DND-41 (cell line): Measurements from ENCODE around the gene BRINP2.

ENCODE experiments used
- ATAC-seq: fragments of 200-7000 bp; cut with Tn5 transposase; 3 replicates; pipeline ENCODE4 v1.9.1; 2021; ENCODE audit warnings: low read depth; ENCODE audit not compliant: insufficient read depth
- DNase-seq: peaks from one replicate; pipeline ENCODE4 v3.0.0-alpha.2; 2020
- H2AFZ ChIP-seq: 2 replicates; pipeline ENCODE4 v1.6.0; 2012; ENCODE audit warnings: low read depth, low read length
- H3K27ac ChIP-seq: 2 replicates; pipeline ENCODE4 v1.5.1; 2012; ENCODE audit warnings: low read length, inconsistent platforms
- H3K27me3 ChIP-seq: fragments of 200-600 bp; sonication (generic); 2 replicates; pipeline ENCODE4 v1.6.0; 2012; ENCODE audit warnings: low read length, mild to moderate bottlenecking, inconsistent platforms; ENCODE audit not compliant: insufficient read depth, poor library complexity
- H3K36me3 ChIP-seq: 2 replicates; pipeline ENCODE4 v1.5.1; 2012; ENCODE audit warnings: low read length, inconsistent platforms; ENCODE audit not compliant: insufficient read depth
- H3K4me1 ChIP-seq: 2 replicates; pipeline ENCODE4 v1.5.1; 2012; ENCODE audit warnings: mild to moderate bottlenecking, low read length; ENCODE audit not compliant: insufficient read depth
- H3K4me2 ChIP-seq: 2 replicates; pipeline ENCODE4 v1.6.0; 2012; ENCODE audit warnings: mild to moderate bottlenecking, moderate library complexity, low read length, inconsistent platforms; ENCODE audit not compliant: insufficient read depth
- H3K4me3 ChIP-seq, 2 experiments: fragments of 200-600 bp in 1 of 2; shearing (Covaris generic) in 1 of 2; 2 replicates each; pipeline ENCODE4 v1.5.1; 2012 to 2016; ENCODE audit warnings: inconsistent platforms in 2 of 2, low read length in 2 of 2, mild to moderate bottlenecking in 2 of 2, low read depth in 1 of 2, moderate library complexity in 1 of 2
- H3K79me2 ChIP-seq: 2 replicates; pipeline ENCODE4 v1.6.0; 2012; ENCODE audit warnings: low read length, inconsistent platforms; ENCODE audit not compliant: insufficient read depth
- H3K9ac ChIP-seq: 2 replicates; pipeline ENCODE4 v1.6.0; 2012; ENCODE audit warnings: low read depth, mild to moderate bottlenecking, inconsistent platforms, low read length, moderate library complexity
- H3K9me3 ChIP-seq: 2 replicates; pipeline ENCODE4 v1.5.1; 2012; ENCODE audit warnings: low read length, moderate library complexity, mild to moderate bottlenecking, inconsistent platforms; ENCODE audit not compliant: insufficient read depth, severe bottlenecking
- H4K20me1 ChIP-seq: 2 replicates; pipeline ENCODE4 v1.6.0; 2012; ENCODE audit warnings: low read length; ENCODE audit not compliant: insufficient read depth
- CTCF ChIP-seq: IDR thresholded peaks from 2 replicates; pipeline ENCODE4 v1.5.1; 2012; ENCODE audit warnings: borderline replicate concordance, low read length, moderate library complexity, mild to moderate bottlenecking; ENCODE audit not compliant: poor library complexity, severe bottlenecking; ENCODE audit errors: extremely low read depth
- EZH2 ChIP-seq: IDR thresholded peaks from 3 replicates; pipeline ENCODE4 v1.6.1; 2012; ENCODE audit warnings: borderline replicate concordance, low read depth, mild to moderate bottlenecking, moderate library complexity, low read length, inconsistent platforms; ENCODE audit not compliant: severe bottlenecking

BRINP2 gene

GRCh38 chr1:177185209-177185608 is 14.5 kb downstream of the BRINP2 start:
- no peak overlapping the region for H3K9ac ChIP-seq
- no peak for DNase-seq
- TF ChIP-seq CTCF (peak; percentile 57), EZH2 (no peak)

DNA sequence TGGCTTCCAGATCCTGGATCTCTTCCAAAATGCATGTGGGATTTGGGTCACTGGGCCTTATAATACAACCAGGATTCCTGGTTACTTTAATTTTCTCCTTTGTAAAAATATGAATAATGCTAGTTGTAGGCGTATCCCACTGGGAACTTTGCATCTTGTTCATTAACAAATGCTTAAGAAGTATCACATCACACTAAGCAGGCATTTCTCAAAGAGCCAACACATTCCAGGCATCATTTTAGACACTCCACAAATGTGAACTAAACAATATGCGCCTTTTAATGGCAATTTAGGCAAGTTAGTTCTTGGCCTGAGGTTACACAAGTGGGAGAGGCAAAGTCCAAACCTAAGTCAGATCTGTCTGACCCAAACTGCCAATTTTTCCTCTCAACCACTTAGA is 15.9 kb downstream of the BRINP2 start:
- DNase-seq (no peak), ATAC-seq (no peak)
- TF ChIP-seq EZH2 = no peak
- no peak for TF ChIP-seq CTCF
- no peaks in the 10 kb centered on the region for H4K20me1 ChIP-seq
- no peaks in the 10 kb centered on the region for H3K9me3 ChIP-seq
- no peaks in the 10 kb centered on the region for H3K36me3 ChIP-seq
- H3K4me3 ChIP-seq = no peak overlapping the region
- no peaks in the 10 kb centered on the region for H3K27me3 ChIP-seq
- H3K4me1 ChIP-seq = no peaks in the 10 kb centered on the region
- H3K9ac ChIP-seq = no peak overlapping the region
- no peak overlapping the region for H3K27ac ChIP-seq
- no peak overlapping the region for H2AFZ ChIP-seq
- no peaks in the 10 kb centered on the region for H3K79me2 ChIP-seq
- H3K4me2 ChIP-seq = no peak overlapping the region

More at GRCh38 chr1:177185209-177185608, 14.5 kb downstream of the BRINP2 start:
- Histone ChIP-seq H3K27ac (no peak overlapping the region), H2AFZ (no peak overlapping the region), H4K20me1 (no peaks in the 10 kb centered on the region), H3K4me3 (no peak overlapping the region), H3K27me3 (no peaks in the 10 kb centered on the region), H3K4me2 (no peak overlapping the region), H3K4me1 (no peaks in the 10 kb centered on the region), H3K79me2 (no peaks in the 10 kb centered on the region), H3K36me3 (no peaks in the 10 kb centered on the region), H3K9me3 (no peaks in the 10 kb centered on the region)
- no peak for ATAC-seq

DNA sequence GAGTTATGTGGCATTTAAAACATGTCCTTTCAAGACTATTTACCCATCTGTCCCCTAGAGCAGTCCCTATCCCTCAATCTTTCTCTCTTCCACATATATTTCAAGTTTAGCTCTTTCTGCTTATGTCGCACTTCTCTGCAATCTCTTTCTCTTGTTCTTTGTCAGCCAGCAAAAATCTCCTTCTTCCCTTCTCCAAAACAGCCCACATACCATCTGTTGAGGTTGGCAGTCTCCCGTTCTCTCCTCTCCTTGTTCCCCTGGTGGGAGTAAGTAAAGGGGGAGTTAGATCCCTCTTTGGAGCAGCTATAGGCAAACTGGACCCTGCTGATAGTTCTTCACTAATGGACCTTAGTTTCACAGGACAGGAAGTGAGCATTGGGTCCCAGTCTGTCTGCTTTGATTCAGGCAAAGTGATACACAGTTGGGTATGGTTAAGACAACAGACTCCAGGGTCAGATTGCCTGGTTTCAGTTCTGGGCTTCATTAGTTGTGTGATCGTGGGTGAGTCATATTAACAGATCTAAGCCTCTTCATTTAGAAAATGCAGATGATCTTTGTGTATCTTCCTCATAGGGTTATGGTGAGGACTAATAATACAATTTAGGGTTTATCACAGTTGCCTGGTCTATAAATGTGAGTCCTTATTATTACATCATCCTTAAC is 19.7 kb downstream of the BRINP2 start:
- Histone ChIP-seq H4K20me1 (no peaks in the 10 kb centered on the region), H3K4me1 (no peaks in the 10 kb centered on the region), H3K27ac (no peak overlapping the region), H3K27me3 (no peaks in the 10 kb centered on the region), H3K9ac (no peak overlapping the region), H3K36me3 (no peaks in the 10 kb centered on the region), H3K4me3 (no peak overlapping the region), H3K79me2 (no peaks in the 10 kb centered on the region), H3K9me3 (no peaks in the 10 kb centered on the region), H3K4me2 (no peak overlapping the region), H2AFZ (no peak overlapping the region)
- no peak for ATAC-seq
- TF ChIP-seq EZH2 (no peak), CTCF (no peak)
- no peak for DNase-seq

GRCh38 chr1:177198243-177198642 is 27.5 kb downstream of the BRINP2 start:
- no peak for DNase-seq
- H3K27ac ChIP-seq = no peak overlapping the region
- H3K4me2 ChIP-seq = no peak overlapping the region
- no peaks in the 10 kb centered on the region for H3K79me2 ChIP-seq
- no peak overlapping the region for H2AFZ ChIP-seq
- no peaks in the 10 kb centered on the region for H4K20me1 ChIP-seq
- no peaks in the 10 kb centered on the region for H3K36me3 ChIP-seq
- H3K4me1 ChIP-seq = no peaks in the 10 kb centered on the region
- H3K9ac ChIP-seq = no peak overlapping the region
- H3K9me3 ChIP-seq = no peaks in the 10 kb centered on the region
- TF ChIP-seq CTCF = no peak
- no peak for TF ChIP-seq EZH2
- no peaks in the 10 kb centered on the region for H3K27me3 ChIP-seq
- no peak for ATAC-seq
- H3K4me3 ChIP-seq = no peak overlapping the region
